ENCODE measurements around the gene KLK13.

KLK13 gene

GRCh38 chr19:51019544-51019925 is 45.4 kb downstream of the KLK13 start, which contains the start of gene KLK10:
KLK10 (minus strand) TSS chr19:51019709; CDS start chr19:51019130, 579 bp downstream.
- no peak for DNase-seq (ENCODE audit: low spot score)

GRCh38 chr19:51018745-51019543 is 45.9 kb downstream of the KLK13 start:
- peak; percentile 64 for DNase-seq (ENCODE audit: low spot score)

GRCh38 chr19:51016798-51017683 is 47.9 kb downstream of the KLK13 start:
- peak; percentile 96 for DNase-seq (ENCODE audit: low spot score)

GRCh38 chr19:51015691-51016267 is 49.1 kb downstream of the KLK13 start:
- no peak for DNase-seq (ENCODE audit: low spot score)

GRCh38 chr19:51014242-51014641 is 50.6 kb downstream of the KLK13 start:
- no peak for DNase-seq (ENCODE audit: low spot score)

GRCh38 chr19:51012661-51013190 is 52.2 kb downstream of the KLK13 start:
- no peak for DNase-seq (ENCODE audit: low spot score)

- no peak for DNase-seq (ENCODE audit: low spot score)
These were observed 54.7 kb downstream of the KLK13 start for GRCh38 chr19:51010066-51010795.

GRCh38 chr19:51009061-51009891 is 55.6 kb downstream of the KLK13 start:
- DNase-seq (ENCODE audit: low spot score), result no peak

- no peak for DNase-seq (ENCODE audit: low spot score)
These were observed 57.4 kb downstream of the KLK13 start for GRCh38 chr19:51007488-51007887.

GRCh38 chr19:51006406-51006805 is 58.5 kb downstream of the KLK13 start:
- DNase-seq (ENCODE audit: low spot score), result no peak
